DND-41 (cell line): ENCODE results near the gene DMRT1.

ENCODE experiments used
- CTCF ChIP-seq: IDR thresholded peaks from 2 replicates; pipeline ENCODE4 v1.5.1; 2012; ENCODE audit warnings: borderline replicate concordance, low read length, moderate library complexity, mild to moderate bottlenecking; ENCODE audit not compliant: poor library complexity, severe bottlenecking; ENCODE audit errors: extremely low read depth
- EZH2 ChIP-seq: IDR thresholded peaks from 3 replicates; pipeline ENCODE4 v1.6.1; 2012; ENCODE audit warnings: borderline replicate concordance, low read depth, mild to moderate bottlenecking, moderate library complexity, low read length, inconsistent platforms; ENCODE audit not compliant: severe bottlenecking

- TF ChIP-seq CTCF (no peak), EZH2 (no peak)
These were observed 133.7 kb downstream of the DMRT1 start for GRCh38 chr9:974996-975739.
